AG08396 (cell line): ENCODE results near the gene THAP4.
"Not testable (repeated sequence)": the region's sequence is repeated elsewhere in the genome, so short reads cannot be mapped to it uniquely, and the experiment has no call there.

Source experiments
- DNase-seq: peaks from one replicate; pipeline ENCODE4 v3.0.0; 2012; ENCODE audit warnings: low spot score, mixed read lengths

Gene THAP4

GRCh38 chr2:241612156-241613016, 24.6 kb downstream of the THAP4 start:
- DNase-seq, result peak; percentile 30

GRCh38 chr2:241611062-241611461, 25.9 kb downstream of the THAP4 start:
- DNase-seq, result no peak

- peak; percentile 93 for DNase-seq
Observed at GRCh38 chr2:241609859-241610793, 26.8 kb downstream of the THAP4 start.

GRCh38 chr2:241608881-241609280, 28.1 kb downstream of the THAP4 start:
- DNase-seq, result no peak

- DNase-seq, result no peak
Observed at GRCh38 chr2:241607162-241607885, 29.6 kb downstream of the THAP4 start.

- no peak for DNase-seq
Observed at GRCh38 chr2:241606186-241606585, 30.8 kb downstream of the THAP4 start.

GRCh38 chr2:241603686-241604085, 33.3 kb downstream of the THAP4 start:
- DNase-seq, result no peak

GRCh38 chr2:241602720-241603119, 34.2 kb downstream of the THAP4 start:
- no peak for DNase-seq

- no peak for DNase-seq
Observed at GRCh38 chr2:241601841-241602240, 35.1 kb downstream of the THAP4 start.

- DNase-seq, result no peak
Observed at GRCh38 chr2:241599615-241600014, 37.3 kb downstream of the THAP4 start.

- DNase-seq, result no peak
Observed at GRCh38 chr2:241598487-241598886, 38.5 kb downstream of the THAP4 start.

GRCh38 chr2:241598061-241598460, 38.9 kb downstream of the THAP4 start:
- no peak for DNase-seq

GRCh38 chr2:241597561-241597960, 39.4 kb downstream of the THAP4 start:
- DNase-seq, result no peak

GRCh38 chr2:241595600-241596140, 41.3 kb downstream of the THAP4 start:
- peak; percentile 54 for DNase-seq

- no peak for DNase-seq
Observed at GRCh38 chr2:241593271-241593670, 43.7 kb downstream of the THAP4 start.

- DNase-seq, result no peak
Observed at GRCh38 chr2:241592126-241592845, 44.7 kb downstream of the THAP4 start.

GRCh38 chr2:241590496-241591455, 46.2 kb downstream of the THAP4 start:
- DNase-seq, result not testable (repeated sequence)

- DNase-seq, result not testable (repeated sequence)
Observed at GRCh38 chr2:241589863-241590262, 47.1 kb downstream of the THAP4 start.

GRCh38 chr2:241586564-241587264, 50.2 kb downstream of the THAP4 start:
- no peak for DNase-seq
